ENCODE results near the gene CFAP61. TPM values are rescaled to one million over a fixed set of nuclear protein-coding genes. Genes with fewer than 3 reads are reported as not detected.

Gene CFAP61
- total and polyA plus RNA-seq, 9 of the 15 experiments (the other 6 are each of a cell fraction or from before 2014, with no cell fraction given), result 0.11 TPM; not detected in 8

- TF ChIP-seq, protein P1, sequence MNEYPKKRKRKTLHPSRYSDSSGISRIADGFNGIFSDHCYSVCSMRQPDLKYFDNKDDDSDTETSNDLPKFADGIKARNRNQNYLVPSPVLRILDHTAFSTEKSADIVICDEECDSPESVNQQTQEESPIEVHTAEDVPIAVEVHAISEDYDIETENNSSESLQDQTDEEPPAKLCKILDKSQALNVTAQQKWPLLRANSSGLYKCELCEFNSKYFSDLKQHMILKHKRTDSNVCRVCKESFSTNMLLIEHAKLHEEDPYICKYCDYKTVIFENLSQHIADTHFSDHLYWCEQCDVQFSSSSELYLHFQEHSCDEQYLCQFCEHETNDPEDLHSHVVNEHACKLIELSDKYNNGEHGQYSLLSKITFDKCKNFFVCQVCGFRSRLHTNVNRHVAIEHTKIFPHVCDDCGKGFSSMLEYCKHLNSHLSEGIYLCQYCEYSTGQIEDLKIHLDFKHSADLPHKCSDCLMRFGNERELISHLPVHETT (CRISPR knock-in tag; conservative IDR thresholded peaks at IDR 0.05 in 1 of 2, IDR thresholded peaks at IDR 0.05 in 1 of 2), result no peak
- TF ChIP-seq ESRRB (CRISPR knock-in tag; IDR thresholded peaks at IDR 0.05; ENCODE audit: borderline replicate concordance) (no peak), NCOA4 (IDR thresholded peaks at IDR 0.05; ENCODE audit: partially characterized antibody) (no peak), PTTG1 (tag; IDR thresholded peaks at IDR 0.05; ENCODE audit: low read depth) (no peak), BCOR (IDR thresholded peaks at IDR 0.05) (no peak), BCLAF1 (IDR thresholded peaks at IDR 0.05; ENCODE audit: borderline replicate concordance in 1 of 2, control insufficient read depth in 1 of 2, low read depth in 2 of 2, low read length in 1 of 2) (no peak), ZNF232 (CRISPR knock-in tag; IDR thresholded peaks at IDR 0.05) (no peak), ZNF830 (CRISPR knock-in tag; IDR thresholded peaks at IDR 0.05) (no peak), ZNF347 (CRISPR knock-in tag; IDR thresholded peaks at IDR 0.05; ENCODE audit: low read depth) (no peak), PHTF2 (CRISPR knock-in tag; IDR thresholded peaks at IDR 0.05) (no peak), SPI1 (IDR thresholded peaks at IDR 0.05; ENCODE audit: borderline replicate concordance, low read depth, low read length) (no peak), HCFC1 (IDR thresholded peaks at IDR 0.05; ENCODE audit: low read depth, low read length) (no peak), ZNF146 (CRISPR knock-in tag; IDR thresholded peaks at IDR 0.05; ENCODE audit: unreplicated experiment) (no peak)
- TF ChIP-seq, protein P2, sequence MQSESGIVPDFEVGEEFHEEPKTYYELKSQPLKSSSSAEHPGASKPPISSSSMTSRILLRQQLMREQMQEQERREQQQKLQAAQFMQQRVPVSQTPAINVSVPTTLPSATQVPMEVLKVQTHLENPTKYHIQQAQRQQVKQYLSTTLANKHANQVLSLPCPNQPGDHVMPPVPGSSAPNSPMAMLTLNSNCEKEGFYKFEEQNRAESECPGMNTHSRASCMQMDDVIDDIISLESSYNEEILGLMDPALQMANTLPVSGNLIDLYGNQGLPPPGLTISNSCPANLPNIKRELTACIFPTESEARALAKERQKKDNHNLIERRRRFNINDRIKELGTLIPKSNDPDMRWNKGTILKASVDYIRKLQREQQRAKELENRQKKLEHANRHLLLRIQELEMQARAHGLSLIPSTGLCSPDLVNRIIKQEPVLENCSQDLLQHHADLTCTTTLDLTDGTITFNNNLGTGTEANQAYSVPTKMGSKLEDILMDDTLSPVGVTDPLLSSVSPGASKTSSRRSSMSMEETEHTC (IDR thresholded peaks at IDR 0.05), result no peak
These were observed 132.4 kb downstream of the CFAP61 start (continued) for GRCh38 chr20:20184706-20185105.
